Activated CD8-positive, alpha-beta T cell treated with anti-CD3 and anti-CD28 coated beads, Interleukin-2, amount 10 ng/mL, durations not matched to agents 7 days and 5 days (primary cell): ENCODE data around the gene MICU1. TPM values are rescaled to one million over a fixed set of nuclear protein-coding genes. Genes with fewer than 3 reads are reported as not detected.

ENCODE experiments used
- ATAC-seq: fragments of 150-1000 bp; cut with Tn5 transposase; one replicate; pipeline ENCODE4 v1.10.0; 2021; ENCODE audit warnings: moderate library complexity
- CTCF ChIA-PET: fragments of 350-600 bp; sonication (Branson Sonifier 250); formaldehyde crosslinking; loops from one replicate; lab custom pipeline; 2021; ENCODE audit warnings: antibody characterized with exemption; lab: Charles Lee
- POLR2A ChIA-PET: fragments of 350-600 bp; sonication (Branson Sonifier 250); formaldehyde crosslinking; loops from one replicate; lab custom pipeline; 2021; ENCODE audit warnings: antibody characterized with exemption; lab: Charles Lee
- DNase-seq: peaks from one replicate; pipeline ENCODE4 v3.0.0-alpha.2; 2020
- H3K27ac Mint-ChIP-seq: one replicate; pipeline ENCODE4 v1.8.0; 2021; ENCODE audit warnings: mild to moderate bottlenecking, mixed read lengths
- H3K27me3 Mint-ChIP-seq: one replicate; pipeline ENCODE4 v1.8.0; 2021; ENCODE audit warnings: low read depth, mixed read lengths
- H3K36me3 Mint-ChIP-seq: one replicate; pipeline ENCODE4 v1.8.0; 2021; ENCODE audit warnings: low read depth, mixed read lengths
- H3K4me1 Mint-ChIP-seq: one replicate; pipeline ENCODE4 v1.8.0; 2021; ENCODE audit warnings: low read depth, mixed read lengths
- H3K4me3 Mint-ChIP-seq: one replicate; pipeline ENCODE4 v1.8.0; 2021; ENCODE audit warnings: mild to moderate bottlenecking, mixed read lengths
- H3K9me3 Mint-ChIP-seq: one replicate; pipeline ENCODE4 v1.8.0; 2022; ENCODE audit warnings: mixed read lengths; ENCODE audit not compliant: insufficient read depth
- total RNA-seq, 2 experiments: library from RNA; stranded (reverse); gene quantifications; one replicate each; pipeline ENCODE4 v1.2.3, GENCODE V29; 2021

The MICU1 gene
- total RNA-seq, 2 experiments from 2014 or later = 23.4 to 26.9 TPM

DNA sequence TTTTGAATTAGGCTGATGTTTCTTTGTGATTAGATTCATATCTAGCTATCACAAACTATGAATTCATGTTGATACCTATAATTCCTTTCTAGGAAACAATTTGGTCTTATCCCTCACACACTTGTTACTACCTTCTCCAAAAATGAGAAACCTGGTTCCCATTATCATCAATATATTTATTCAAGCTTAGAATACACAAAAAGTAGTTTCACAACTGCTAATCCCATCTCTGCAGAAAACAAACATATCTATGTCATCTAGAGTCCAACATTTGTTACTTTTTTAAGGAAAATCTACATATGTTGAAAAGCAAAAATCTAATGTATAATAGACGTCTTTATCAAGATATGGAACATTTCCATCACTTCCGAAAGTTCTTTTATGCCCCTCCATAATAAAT lies 110.4 kb downstream of the MICU1 start:
- ATAC-seq (no peak), DNase-seq (no peak)
- Mint-ChIP-seq H3K27me3 (no peaks in the 10 kb centered on the region), H3K9me3 (peaks cover 3% of the 10 kb centered on the region), H3K4me3 (no peak overlapping the region), H3K27ac (no peak overlapping the region), H3K36me3 (peaks cover 4% of the 10 kb centered on the region), H3K4me1 (no peaks in the 10 kb centered on the region)
- CTCF ChIA-PET = interaction anchor here (0.8 to 2.0 kb wide), 3 partner anchors 9 to 104 kb away, joined by 3 to 4 read pairs (median 3); no protein-coding TSS in a partner anchor
- POLR2A ChIA-PET = interaction anchor here (0.6 kb wide), 1 partner anchor 1243 kb away, joined by 3 read pairs; no protein-coding TSS in a partner anchor

GRCh38 chr10:72513910-72514309 lies 112.0 kb downstream of the MICU1 start:
- DNase-seq (no peak), ATAC-seq (no peak)
- H3K4me3 Mint-ChIP-seq = no peak overlapping the region
- H3K4me1 Mint-ChIP-seq = peaks cover 8% of the 10 kb centered on the region
- H3K27ac Mint-ChIP-seq = no peak overlapping the region
- no peaks in the 10 kb centered on the region for H3K27me3 Mint-ChIP-seq
- POLR2A ChIA-PET = no interaction called here
- CTCF ChIA-PET = interaction anchor here (2.0 kb wide), 1 partner anchor 12 kb away, joined by 4 read pairs; no protein-coding TSS in a partner anchor
- H3K36me3 Mint-ChIP-seq = peaks cover 4% of the 10 kb centered on the region
- H3K9me3 Mint-ChIP-seq = peaks cover 3% of the 10 kb centered on the region

DNA sequence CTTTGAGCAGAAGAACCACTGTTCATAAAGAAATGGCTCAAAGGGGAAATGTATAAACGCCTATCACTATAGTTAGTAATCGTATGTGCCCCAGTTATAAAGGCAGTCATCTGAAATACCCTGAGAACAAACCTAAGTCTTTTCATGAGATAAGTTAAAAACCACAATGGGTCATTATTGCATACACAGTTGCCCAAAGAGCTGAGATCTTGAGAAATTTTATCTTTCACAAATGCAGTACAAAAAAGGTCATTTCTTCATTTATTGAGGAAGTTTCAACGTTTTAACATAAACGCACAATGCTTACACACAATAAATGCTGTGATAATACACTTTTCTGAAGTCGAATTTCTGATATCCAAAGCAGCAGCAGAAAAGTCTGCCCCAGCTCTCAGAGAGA lies 114.4 kb downstream of the MICU1 start:
- Mint-ChIP-seq H3K4me3 (no peak overlapping the region), H3K36me3 (no peaks in the 10 kb centered on the region), H3K4me1 (peaks cover 10% of the 10 kb centered on the region), H3K27ac (no peak overlapping the region), H3K27me3 (no peaks in the 10 kb centered on the region), H3K9me3 (peaks cover 3% of the 10 kb centered on the region)
- ChIA-PET CTCF (no interaction called here), POLR2A (no interaction called here)
- ATAC-seq (no peak), DNase-seq (no peak)

GRCh38 chr10:72509941-72510340 lies 115.9 kb downstream of the MICU1 start:
- H3K36me3 Mint-ChIP-seq = peaks cover 9% of the 10 kb centered on the region
- DNase-seq (no peak), ATAC-seq (no peak)
- no peaks in the 10 kb centered on the region for H3K27me3 Mint-ChIP-seq
- no peak overlapping the region for H3K4me3 Mint-ChIP-seq
- peaks cover 10% of the 10 kb centered on the region for H3K4me1 Mint-ChIP-seq
- H3K9me3 Mint-ChIP-seq = no peaks in the 10 kb centered on the region
- CTCF ChIA-PET = no interaction called here
- POLR2A ChIA-PET = no interaction called here
- H3K27ac Mint-ChIP-seq = no peak overlapping the region

DNA sequence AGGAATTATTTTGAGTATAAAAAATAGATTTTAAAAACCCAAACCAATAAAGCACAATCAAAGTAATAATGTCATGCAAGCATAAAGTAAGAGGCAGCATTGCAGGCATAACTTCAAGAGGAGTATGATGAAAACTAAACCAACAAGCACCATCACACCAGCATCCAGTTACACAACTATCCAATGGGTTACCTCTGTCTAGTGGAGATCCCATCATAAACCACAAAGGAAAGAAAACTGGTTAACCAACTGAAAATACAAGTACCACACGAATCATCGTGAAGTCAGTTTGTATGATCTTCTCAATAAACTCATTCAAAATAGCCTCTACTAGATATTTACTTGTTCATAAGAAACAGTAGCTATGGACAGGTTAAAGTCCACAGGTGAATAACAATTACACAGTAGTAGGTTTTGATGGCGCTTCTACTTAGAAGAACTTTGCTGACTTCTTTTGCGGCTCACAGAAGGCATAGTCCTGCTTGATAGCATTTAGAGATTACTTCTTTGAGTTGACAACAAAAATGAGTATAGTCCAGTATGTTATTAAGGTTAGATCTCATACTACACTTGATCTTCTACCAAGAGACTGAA lies 116.6 kb downstream of the MICU1 start:
- no peaks in the 10 kb centered on the region for H3K27me3 Mint-ChIP-seq
- H3K4me3 Mint-ChIP-seq = no peak overlapping the region
- H3K27ac Mint-ChIP-seq = no peak overlapping the region
- peaks cover 2% of the 10 kb centered on the region for H3K9me3 Mint-ChIP-seq
- peaks cover 10% of the 10 kb centered on the region for H3K4me1 Mint-ChIP-seq
- CTCF ChIA-PET = no interaction called here
- no peak for ATAC-seq
- H3K36me3 Mint-ChIP-seq = peaks cover 13% of the 10 kb centered on the region
- POLR2A ChIA-PET = no interaction called here
- no peak for DNase-seq

GRCh38 chr10:72508033-72508432 lies 117.8 kb downstream of the MICU1 start:
- H3K36me3 Mint-ChIP-seq = peaks cover 18% of the 10 kb centered on the region
- no peak overlapping the region for H3K27ac Mint-ChIP-seq
- ATAC-seq = no peak
- no peaks in the 10 kb centered on the region for H3K27me3 Mint-ChIP-seq
- POLR2A ChIA-PET = no interaction called here
- no peak overlapping the region for H3K4me3 Mint-ChIP-seq
- no peak for DNase-seq
- peaks cover 8% of the 10 kb centered on the region for H3K9me3 Mint-ChIP-seq
- peaks cover 11% of the 10 kb centered on the region for H3K4me1 Mint-ChIP-seq
- CTCF ChIA-PET = no interaction called here

DNA sequence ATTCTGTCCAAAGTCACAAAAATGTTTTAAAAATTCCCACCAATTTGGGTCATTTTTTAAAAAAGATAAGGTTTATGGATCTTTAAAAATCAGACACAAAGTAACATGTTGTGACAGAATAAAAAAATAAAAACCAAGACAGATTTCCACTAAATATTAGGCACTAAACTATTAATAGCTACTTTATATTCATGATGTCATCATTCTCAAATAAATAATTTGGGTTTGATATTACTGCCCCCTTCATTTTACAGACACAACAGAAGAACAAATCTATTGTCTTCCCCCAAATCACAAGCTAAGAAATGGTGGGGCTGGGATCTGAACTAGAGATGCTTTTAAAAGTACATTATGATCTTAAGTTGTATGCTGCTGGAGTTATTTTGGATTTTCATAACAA lies 119.4 kb downstream of the MICU1 start:
- Mint-ChIP-seq H3K27ac (no peak overlapping the region), H3K9me3 (peaks cover 8% of the 10 kb centered on the region), H3K36me3 (peaks cover 18% of the 10 kb centered on the region), H3K4me3 (no peak overlapping the region), H3K27me3 (no peaks in the 10 kb centered on the region), H3K4me1 (peaks cover 17% of the 10 kb centered on the region)
- CTCF ChIA-PET = interaction anchor here (1.2 to 1.6 kb wide), 3 partner anchors 8 to 28 kb away, joined by 3 read pairs; no protein-coding TSS in a partner anchor
- POLR2A ChIA-PET = no interaction called here
- ATAC-seq = no peak
- no peak for DNase-seq

DNA sequence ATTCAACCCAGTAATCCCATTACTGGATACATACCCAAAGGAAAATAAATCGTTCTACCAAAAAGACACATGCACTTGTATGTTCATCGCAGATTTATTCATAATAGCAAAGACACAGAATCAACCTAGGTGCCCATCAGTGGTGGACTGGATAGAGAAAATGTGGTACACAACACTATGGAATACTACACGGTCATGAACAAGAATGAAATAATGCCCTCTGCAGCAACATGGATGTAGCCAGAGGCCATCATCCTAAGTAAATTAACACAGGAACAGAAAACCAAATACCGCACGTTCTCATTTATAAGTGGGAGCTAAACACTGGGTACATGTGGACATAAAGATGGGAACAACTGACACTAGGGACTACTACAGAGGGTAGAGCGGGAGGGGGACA lies 120.4 kb downstream of the MICU1 start:
- DNase-seq = no peak
- H3K27me3 Mint-ChIP-seq = no peaks in the 10 kb centered on the region
- ChIA-PET POLR2A (no interaction called here), CTCF (no interaction called here)
- peaks cover 17% of the 10 kb centered on the region for H3K4me1 Mint-ChIP-seq
- peaks cover 8% of the 10 kb centered on the region for H3K9me3 Mint-ChIP-seq
- H3K27ac Mint-ChIP-seq = no peak overlapping the region
- no peak overlapping the region for H3K4me3 Mint-ChIP-seq
- H3K36me3 Mint-ChIP-seq = peaks cover 18% of the 10 kb centered on the region
- ATAC-seq = no peak

DNA sequence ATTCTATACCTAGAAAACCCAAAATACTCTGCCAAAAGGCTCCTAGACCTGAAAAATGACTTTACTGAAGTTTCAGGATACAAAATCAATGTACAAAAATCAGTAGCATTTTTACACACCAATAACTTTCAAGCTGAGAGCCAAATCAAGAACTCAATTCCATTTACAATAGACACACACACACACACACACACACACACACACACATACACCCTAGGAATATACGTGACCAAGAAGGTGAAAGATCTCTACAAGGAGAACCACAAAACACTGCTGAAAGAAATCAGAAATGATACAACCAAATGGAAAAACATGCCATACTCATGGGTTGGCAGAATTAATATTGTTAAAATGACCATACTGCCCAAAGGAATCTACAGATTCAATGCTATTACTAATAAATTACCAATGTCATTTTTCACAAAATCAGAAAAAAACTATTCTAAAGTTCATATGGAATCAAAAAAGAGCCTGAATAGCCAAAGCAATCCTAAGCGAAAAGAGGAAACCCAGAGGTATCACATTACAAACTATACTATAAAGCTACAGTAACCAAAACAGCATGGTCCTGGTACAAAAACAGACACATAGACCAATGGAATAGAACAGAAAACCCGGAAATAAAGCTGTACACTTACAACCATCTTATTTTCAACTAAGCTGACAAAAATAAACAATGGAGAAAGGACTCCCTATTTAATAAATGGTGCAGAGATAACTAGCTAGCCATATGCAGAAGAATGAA lies 122.0 kb downstream of the MICU1 start:
- peaks cover 18% of the 10 kb centered on the region for H3K36me3 Mint-ChIP-seq
- H3K9me3 Mint-ChIP-seq = peaks cover 8% of the 10 kb centered on the region
- ATAC-seq = no peak
- POLR2A ChIA-PET = no interaction called here
- H3K4me3 Mint-ChIP-seq = no peak overlapping the region
- H3K4me1 Mint-ChIP-seq = peaks cover 9% of the 10 kb centered on the region
- CTCF ChIA-PET = no interaction called here
- H3K27me3 Mint-ChIP-seq = no peaks in the 10 kb centered on the region
- H3K27ac Mint-ChIP-seq = no peak overlapping the region
- no peak for DNase-seq

DNA sequence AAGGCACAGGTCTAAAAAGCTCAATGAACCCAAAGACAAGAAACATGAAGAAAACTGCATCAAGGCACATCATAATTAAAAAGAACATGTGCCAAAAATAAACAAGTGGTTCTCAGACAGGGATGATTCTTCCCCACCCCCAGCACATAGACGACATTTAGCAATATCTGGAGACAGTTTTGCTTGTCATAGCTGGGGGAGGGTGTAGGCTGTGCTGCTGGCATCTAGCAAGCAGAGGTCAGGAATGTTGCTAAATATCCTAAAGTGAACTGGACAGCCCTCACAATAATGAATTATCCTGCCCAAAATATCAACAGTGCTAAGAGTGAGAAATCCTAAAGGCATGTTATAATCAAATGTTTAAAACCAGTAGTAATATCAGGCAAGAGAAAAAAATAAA lies 122.6 kb downstream of the MICU1 start:
- H3K4me1 Mint-ChIP-seq = peaks cover 7% of the 10 kb centered on the region
- H3K27ac Mint-ChIP-seq = no peak overlapping the region
- peaks cover 8% of the 10 kb centered on the region for H3K9me3 Mint-ChIP-seq
- DNase-seq (no peak), ATAC-seq (no peak)
- H3K36me3 Mint-ChIP-seq = peaks cover 18% of the 10 kb centered on the region
- no peak overlapping the region for H3K4me3 Mint-ChIP-seq
- ChIA-PET POLR2A (no interaction called here), CTCF (no interaction called here)
- no peaks in the 10 kb centered on the region for H3K27me3 Mint-ChIP-seq

GRCh38 chr10:72502581-72502980 lies 123.3 kb downstream of the MICU1 start:
- POLR2A ChIA-PET = no interaction called here
- no peak for ATAC-seq
- CTCF ChIA-PET = interaction anchor here (1.4 kb wide), 1 partner anchor 12 kb away, joined by 4 read pairs; no protein-coding TSS in a partner anchor
- no peak for DNase-seq
- H3K27ac Mint-ChIP-seq = no peak overlapping the region
- no peak overlapping the region for H3K4me3 Mint-ChIP-seq
- peaks cover 8% of the 10 kb centered on the region for H3K9me3 Mint-ChIP-seq
- H3K4me1 Mint-ChIP-seq = peaks cover 7% of the 10 kb centered on the region
- H3K27me3 Mint-ChIP-seq = no peaks in the 10 kb centered on the region
- peaks cover 18% of the 10 kb centered on the region for H3K36me3 Mint-ChIP-seq

- Mint-ChIP-seq H3K9me3 (peaks cover 8% of the 10 kb centered on the region), H3K4me3 (no peak overlapping the region), H3K27ac (no peak overlapping the region), H3K27me3 (no peaks in the 10 kb centered on the region), H3K36me3 (peaks cover 9% of the 10 kb centered on the region), H3K4me1 (peaks cover 7% of the 10 kb centered on the region)
- POLR2A ChIA-PET = no interaction called here
- DNase-seq (no peak), ATAC-seq (no peak)
- CTCF ChIA-PET = no interaction called here
Observed at GRCh38 chr10:72499701-72500100, 126.2 kb downstream of the MICU1 start.
